KMS-11 (cell line): Measurements from ENCODE around the gene EXOC4.

Experiments
- H2AFZ ChIP-seq: fragments of 200-600 bp; sonication (generic); 2 replicates; pipeline ENCODE4 v1.6.1; 2016; ENCODE audit warnings: antibody characterized with exemption, mixed run types, low read depth
- H3K27ac ChIP-seq: fragments of 200-600 bp; sonication (generic); 2 replicates; pipeline ENCODE4 v1.6.1; 2016; ENCODE audit warnings: mild to moderate bottlenecking, mixed run types
- H3K27me3 ChIP-seq: fragments of 200-600 bp; sonication (generic); 2 replicates; pipeline ENCODE4 v1.6.1; 2017; ENCODE audit warnings: mild to moderate bottlenecking, low read depth, mixed run types, moderate library complexity; ENCODE audit not compliant: insufficient read depth
- H3K36me3 ChIP-seq: fragments of 200-600 bp; sonication (generic); 2 replicates; pipeline ENCODE4 v1.6.1; 2017; ENCODE audit warnings: mild to moderate bottlenecking, mixed run types; ENCODE audit not compliant: insufficient read depth
- H3K4me1 ChIP-seq: fragments of 200-600 bp; sonication (generic); 2 replicates; pipeline ENCODE4 v1.6.1; 2016; ENCODE audit warnings: mild to moderate bottlenecking, low read depth, mixed run types; ENCODE audit not compliant: poor library complexity, severe bottlenecking
- H3K4me2 ChIP-seq: fragments of 200-600 bp; sonication (generic); 2 replicates; pipeline ENCODE4 v1.7.0; 2016; ENCODE audit warnings: mild to moderate bottlenecking, mixed run types
- H3K4me3 ChIP-seq: fragments of 200-600 bp; sonication (generic); IDR thresholded peaks from 2 replicates; pipeline ENCODE4 v1.6.1; 2017; ENCODE audit warnings: low read depth, low read length, mixed read lengths; ENCODE audit not compliant: insufficient read depth
- H3K79me2 ChIP-seq: fragments of 200-600 bp; sonication (generic); 2 replicates; pipeline ENCODE4 v1.6.1; 2016; ENCODE audit warnings: low read depth, mixed run types; ENCODE audit not compliant: insufficient read depth
- H3K9ac ChIP-seq: fragments of 200-600 bp; sonication (generic); 2 replicates; pipeline ENCODE4 v1.6.1; 2016; ENCODE audit warnings: mild to moderate bottlenecking, mixed run types
- H4K20me1 ChIP-seq: fragments of 200-600 bp; sonication (generic); 2 replicates; pipeline ENCODE4 v1.6.1; 2016; ENCODE audit warnings: mild to moderate bottlenecking, mixed run types; ENCODE audit not compliant: insufficient read depth
- CTCF ChIP-seq: fragments of 200-600 bp; sonication (generic); conservative IDR thresholded peaks from 2 replicates; pipeline ENCODE4 v1.6.1; 2017; ENCODE audit warnings: low read depth, mild to moderate bottlenecking, antibody characterized with exemption, low read length, moderate library complexity, mixed read lengths

EXOC4 gene

DNA sequence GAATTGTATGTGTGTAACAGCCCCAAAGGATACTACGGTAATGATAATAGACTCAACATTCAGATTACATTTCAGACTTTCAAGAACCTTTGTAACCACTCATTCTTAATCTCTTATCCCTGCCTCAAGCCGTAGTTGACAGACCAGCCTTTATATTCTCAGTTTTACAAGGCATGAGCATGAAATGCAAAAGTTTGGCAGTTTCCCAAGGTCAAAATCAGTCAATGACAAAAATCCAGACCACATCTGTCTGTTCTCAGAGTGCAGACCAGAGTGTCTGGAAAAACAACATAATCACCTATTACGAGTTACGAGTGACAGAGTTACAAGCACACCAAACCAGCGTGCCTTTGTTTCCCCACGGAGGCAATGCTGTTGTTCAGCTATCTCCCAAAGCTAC, 695.7 kb downstream of the EXOC4 start:
- H3K4me1 ChIP-seq = peaks cover 12% of the 10 kb centered on the region
- no peaks in the 10 kb centered on the region for H3K27me3 ChIP-seq
- H3K79me2 ChIP-seq = no peaks in the 10 kb centered on the region
- no peak overlapping the region for H3K4me3 ChIP-seq
- no peak overlapping the region for H3K27ac ChIP-seq
- no peak for TF ChIP-seq CTCF
- no peak overlapping the region for H3K9ac ChIP-seq
- no peak overlapping the region for H2AFZ ChIP-seq
- H3K36me3 ChIP-seq = no peaks in the 10 kb centered on the region
- H3K4me2 ChIP-seq = no peak overlapping the region
- H4K20me1 ChIP-seq = no peaks in the 10 kb centered on the region

GRCh38 chr7:133950855-133951254, 698.0 kb downstream of the EXOC4 start:
- no peak overlapping the region for H2AFZ ChIP-seq
- H3K27me3 ChIP-seq = no peaks in the 10 kb centered on the region
- H3K4me3 ChIP-seq = no peak overlapping the region
- H4K20me1 ChIP-seq = no peaks in the 10 kb centered on the region
- H3K27ac ChIP-seq = no peak overlapping the region
- H3K36me3 ChIP-seq = no peaks in the 10 kb centered on the region
- H3K9ac ChIP-seq = no peak overlapping the region
- H3K4me1 ChIP-seq = peaks cover 12% of the 10 kb centered on the region
- no peak overlapping the region for H3K4me2 ChIP-seq
- no peak for TF ChIP-seq CTCF
- no peaks in the 10 kb centered on the region for H3K79me2 ChIP-seq

DNA sequence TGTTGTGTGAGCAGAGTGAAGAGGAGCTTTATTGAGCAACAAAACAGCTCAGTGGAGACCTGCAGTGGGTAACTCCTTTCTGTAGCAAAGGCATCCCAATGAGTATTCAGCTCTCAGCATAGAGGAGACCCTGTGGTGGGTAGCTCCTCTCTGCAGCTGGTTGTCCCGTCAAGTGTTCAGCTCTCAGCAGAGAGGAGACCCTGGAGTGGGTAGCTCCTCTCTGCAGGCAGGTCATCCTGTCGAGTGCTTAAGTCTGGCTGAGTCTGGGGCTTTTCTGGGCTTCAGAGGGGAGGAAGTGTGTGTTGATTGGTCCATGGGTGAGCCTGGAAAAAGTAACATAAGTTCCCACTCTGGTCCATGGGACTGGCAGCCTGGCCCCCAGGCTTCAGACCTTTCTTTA, 702.3 kb downstream of the EXOC4 start:
- TF ChIP-seq CTCF = no peak
- Histone ChIP-seq H3K4me3 (no peak overlapping the region), H3K4me2 (no peak overlapping the region), H3K4me1 (no peaks in the 10 kb centered on the region), H2AFZ (no peak overlapping the region), H3K79me2 (no peaks in the 10 kb centered on the region), H3K27ac (no peak overlapping the region), H4K20me1 (no peaks in the 10 kb centered on the region), H3K27me3 (no peaks in the 10 kb centered on the region), H3K36me3 (no peaks in the 10 kb centered on the region), H3K9ac (no peak overlapping the region)

DNA sequence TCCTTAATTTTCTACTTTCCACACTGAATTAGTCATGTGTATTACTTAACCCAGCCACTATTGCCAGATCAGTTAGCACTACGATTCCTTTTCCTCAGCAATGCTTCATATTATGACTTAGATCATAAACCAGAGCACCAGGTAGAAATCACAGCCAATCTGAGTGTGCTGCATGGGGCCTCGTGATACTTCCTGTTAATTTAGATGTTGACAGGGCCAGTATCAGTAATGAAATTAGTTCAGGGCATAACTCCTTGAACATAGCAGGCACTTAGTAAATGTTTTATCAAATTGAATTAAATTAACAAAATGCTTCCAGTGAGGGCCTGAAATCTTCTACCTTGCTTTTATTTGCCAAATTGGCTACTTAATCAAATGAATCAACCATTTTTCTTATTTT, 705.0 kb downstream of the EXOC4 start:
- TF ChIP-seq CTCF = no peak
- Histone ChIP-seq H3K4me2 (no peak overlapping the region), H2AFZ (no peak overlapping the region), H3K9ac (no peak overlapping the region), H3K27ac (no peak overlapping the region), H3K27me3 (no peaks in the 10 kb centered on the region), H3K36me3 (no peaks in the 10 kb centered on the region), H3K4me3 (no peak overlapping the region), H3K4me1 (no peaks in the 10 kb centered on the region), H3K79me2 (no peaks in the 10 kb centered on the region), H4K20me1 (no peaks in the 10 kb centered on the region)

DNA sequence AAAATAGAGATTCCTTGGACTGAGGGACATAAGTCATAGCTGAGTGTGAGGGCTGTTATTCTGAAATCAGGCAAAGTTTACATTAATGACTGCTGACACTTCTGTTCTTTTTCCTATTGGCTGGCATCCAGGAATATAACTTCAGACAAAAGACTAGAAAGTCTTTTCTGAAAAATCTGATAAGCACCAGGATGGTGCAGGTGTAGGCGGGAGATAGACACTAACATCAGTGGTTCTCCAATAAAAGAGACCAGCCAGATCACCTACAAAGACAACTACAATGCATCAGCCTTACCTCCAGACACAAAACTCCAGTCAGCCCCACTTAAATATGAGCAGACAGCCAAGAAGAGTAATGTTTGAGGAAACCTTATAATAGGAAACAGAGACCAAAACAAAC, 705.9 kb downstream of the EXOC4 start:
- Histone ChIP-seq H3K36me3 (no peaks in the 10 kb centered on the region), H3K27ac (no peak overlapping the region), H3K27me3 (no peaks in the 10 kb centered on the region), H3K9ac (no peak overlapping the region), H3K4me2 (no peak overlapping the region), H3K79me2 (no peaks in the 10 kb centered on the region), H3K4me3 (no peak overlapping the region), H4K20me1 (no peaks in the 10 kb centered on the region), H3K4me1 (no peaks in the 10 kb centered on the region), H2AFZ (no peak overlapping the region)
- TF ChIP-seq CTCF = no peak
